Activated CD8-positive, alpha-beta T cell treated with anti-CD3 and anti-CD28 coated beads for 36 hours (primary cell): ENCODE data around the gene ANKIB1. TPM values are rescaled to one million over a fixed set of nuclear protein-coding genes. Genes with fewer than 3 reads are reported as not detected.

Experiments
- ATAC-seq: fragments of 200-7000 bp; cut with Tn5 transposase; one replicate; pipeline ENCODE4 v1.10.0; 2021; ENCODE audit warnings: mild to moderate bottlenecking, moderate library complexity
- CTCF ChIA-PET: fragments of 350-600 bp; sonication (Branson Sonifier 250); formaldehyde crosslinking; loops from one replicate; lab custom pipeline; 2021; ENCODE audit warnings: antibody characterized with exemption; lab: Charles Lee
- POLR2A ChIA-PET: fragments of 350-600 bp; sonication (Branson Sonifier 250); formaldehyde crosslinking; loops from one replicate; lab custom pipeline; 2021; ENCODE audit warnings: antibody characterized with exemption; lab: Charles Lee
- DNase-seq: peaks from one replicate; pipeline ENCODE4 v3.0.0-alpha.2; 2020
- H3K27ac Mint-ChIP-seq: one replicate; pipeline ENCODE4 v1.8.0; 2021; ENCODE audit warnings: mild to moderate bottlenecking, mixed read lengths
- H3K27me3 Mint-ChIP-seq: one replicate; pipeline ENCODE4 v1.8.0; 2021; ENCODE audit warnings: mixed read lengths
- H3K36me3 Mint-ChIP-seq: one replicate; pipeline ENCODE4 v1.8.0; 2021; ENCODE audit warnings: low read depth, mixed read lengths
- H3K4me1 Mint-ChIP-seq: one replicate; pipeline ENCODE4 v1.8.0; 2021; ENCODE audit warnings: low read depth, mixed read lengths
- H3K4me3 Mint-ChIP-seq: one replicate; pipeline ENCODE4 v1.8.0; 2021; ENCODE audit warnings: mild to moderate bottlenecking, moderate library complexity, mixed read lengths
- H3K9me3 Mint-ChIP-seq: one replicate; pipeline ENCODE4 v1.8.0; 2021; ENCODE audit warnings: mixed read lengths
- intact Hi-C: fragments of 100-400 bp; cut with micrococcal nuclease; formaldehyde crosslinking; loops from one replicate; pipeline ENCODE4 v1.10.0; 2022
- total RNA-seq, 2 experiments: library from RNA; stranded (reverse); gene quantifications; one replicate each; pipeline ENCODE4 v1.2.3, GENCODE V29; 2021
- TF ChIP-seq, protein P1 (sequence below): fragments of 200-600 bp; IDR thresholded peaks from one replicate; pipeline ENCODE4 v1.8.0; 2022; ENCODE audit warnings: antibody characterized with exemption, mild to moderate bottlenecking

Gene ANKIB1
- total RNA-seq, 2 experiments from 2014 or later: 32.3 to 34.1 TPM

DNA sequence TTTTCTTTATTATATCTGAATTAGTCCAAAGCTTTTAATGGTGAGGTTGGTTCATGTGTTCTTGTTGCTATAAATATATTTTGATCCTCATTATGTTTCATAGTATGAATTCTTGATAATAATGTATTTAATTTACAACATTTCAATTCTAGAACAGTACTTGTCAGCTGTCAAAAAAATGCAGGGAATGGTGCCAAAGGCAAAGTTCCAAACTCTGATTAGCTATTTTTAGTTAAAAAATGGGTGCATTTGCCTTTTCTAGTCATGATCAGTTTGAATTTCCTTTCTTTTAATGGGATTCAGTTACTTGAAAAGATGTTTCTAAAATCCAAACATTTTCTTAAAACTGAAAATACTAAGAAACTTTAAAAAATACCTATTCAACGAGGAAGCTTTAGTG, 49.6 kb downstream of the ANKIB1 start:
- H3K4me1 Mint-ChIP-seq: peaks cover 16% of the 10 kb centered on the region
- ATAC-seq: no peak
- no peak overlapping the region for H3K4me3 Mint-ChIP-seq
- H3K27ac Mint-ChIP-seq: no peak overlapping the region
- intact Hi-C loops: no loop called here
- H3K27me3 Mint-ChIP-seq: no peaks in the 10 kb centered on the region
- TF ChIP-seq, protein P1, sequence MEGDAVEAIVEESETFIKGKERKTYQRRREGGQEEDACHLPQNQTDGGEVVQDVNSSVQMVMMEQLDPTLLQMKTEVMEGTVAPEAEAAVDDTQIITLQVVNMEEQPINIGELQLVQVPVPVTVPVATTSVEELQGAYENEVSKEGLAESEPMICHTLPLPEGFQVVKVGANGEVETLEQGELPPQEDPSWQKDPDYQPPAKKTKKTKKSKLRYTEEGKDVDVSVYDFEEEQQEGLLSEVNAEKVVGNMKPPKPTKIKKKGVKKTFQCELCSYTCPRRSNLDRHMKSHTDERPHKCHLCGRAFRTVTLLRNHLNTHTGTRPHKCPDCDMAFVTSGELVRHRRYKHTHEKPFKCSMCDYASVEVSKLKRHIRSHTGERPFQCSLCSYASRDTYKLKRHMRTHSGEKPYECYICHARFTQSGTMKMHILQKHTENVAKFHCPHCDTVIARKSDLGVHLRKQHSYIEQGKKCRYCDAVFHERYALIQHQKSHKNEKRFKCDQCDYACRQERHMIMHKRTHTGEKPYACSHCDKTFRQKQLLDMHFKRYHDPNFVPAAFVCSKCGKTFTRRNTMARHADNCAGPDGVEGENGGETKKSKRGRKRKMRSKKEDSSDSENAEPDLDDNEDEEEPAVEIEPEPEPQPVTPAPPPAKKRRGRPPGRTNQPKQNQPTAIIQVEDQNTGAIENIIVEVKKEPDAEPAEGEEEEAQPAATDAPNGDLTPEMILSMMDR: no peak
- DNase-seq: no peak
- H3K9me3 Mint-ChIP-seq: no peaks in the 10 kb centered on the region
- peaks cover 17% of the 10 kb centered on the region for H3K36me3 Mint-ChIP-seq
- ChIA-PET CTCF (interaction anchor here (0.7 to 1.4 kb wide), 3 partner anchors 16 to 50 kb away, joined by 3 to 7 read pairs (median 4); partner anchors contain the start of genes ANKIB1 and KRIT1), POLR2A (no interaction called here)

DNA sequence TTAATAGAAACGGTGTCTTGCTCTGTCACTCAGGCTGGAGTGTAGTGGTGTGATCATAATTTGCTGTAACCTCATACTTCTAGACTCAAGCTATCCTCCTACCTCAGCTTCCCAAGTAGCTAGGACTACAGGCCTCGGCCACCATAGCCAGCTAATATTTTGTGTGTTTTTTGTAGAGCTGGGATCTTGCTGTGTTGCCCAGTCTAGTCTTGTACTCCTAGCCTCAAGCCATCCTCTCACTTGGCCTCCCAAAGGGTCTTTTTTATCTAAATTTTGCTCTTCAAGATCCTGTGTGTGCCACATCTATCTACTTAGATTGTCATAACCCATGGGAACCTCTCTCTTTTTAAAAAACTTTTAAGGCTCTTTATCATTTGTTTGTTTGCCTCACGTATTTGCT, 50.5 kb downstream of the ANKIB1 start:
- DNase-seq (no peak), ATAC-seq (no peak)
- intact Hi-C loops: no loop called here
- no peaks in the 10 kb centered on the region for H3K9me3 Mint-ChIP-seq
- H3K27ac Mint-ChIP-seq: no peak overlapping the region
- H3K4me3 Mint-ChIP-seq: no peak overlapping the region
- peaks cover 23% of the 10 kb centered on the region for H3K36me3 Mint-ChIP-seq
- CTCF ChIA-PET: interaction anchor here (0.7 to 1.4 kb wide), 3 partner anchors 17 to 51 kb away, joined by 3 to 7 read pairs (median 4); partner anchors contain the start of genes ANKIB1 and KRIT1
- H3K4me1 Mint-ChIP-seq: peaks cover 13% of the 10 kb centered on the region
- POLR2A ChIA-PET: interaction anchor here (0.9 kb wide), 1 partner anchor 15 kb away, joined by 4 read pairs; no protein-coding TSS in a partner anchor
- no peaks in the 10 kb centered on the region for H3K27me3 Mint-ChIP-seq
- TF ChIP-seq, protein P1: no peak

DNA sequence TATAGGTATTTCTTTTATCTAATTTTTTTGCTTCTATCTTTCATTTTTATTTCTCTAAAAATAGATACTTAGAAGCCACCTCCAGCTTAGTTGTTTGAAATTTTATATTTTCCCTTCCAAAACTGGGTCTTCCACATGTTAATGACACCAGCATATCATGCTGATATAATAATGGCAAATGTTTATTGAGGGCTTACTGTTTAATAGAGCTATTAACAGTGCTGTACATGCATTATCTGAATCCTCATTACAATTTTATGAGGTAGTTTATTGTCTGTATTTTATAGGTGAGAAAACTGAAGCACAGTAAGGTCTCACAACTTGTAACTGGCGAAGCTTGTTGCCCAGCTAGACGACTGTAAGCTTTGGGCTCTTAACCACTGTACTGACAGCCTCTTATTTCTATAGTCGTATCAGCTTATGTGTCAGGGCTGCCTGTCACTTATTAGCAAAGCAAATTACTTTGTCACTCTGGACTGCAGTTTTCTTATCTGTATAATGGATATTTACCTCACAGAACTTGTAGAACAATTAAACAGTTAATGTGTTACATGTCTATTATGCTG, 51.2 kb downstream of the ANKIB1 start:
- Mint-ChIP-seq H3K9me3 (no peaks in the 10 kb centered on the region), H3K27ac (no peak overlapping the region), H3K4me1 (peaks cover 10% of the 10 kb centered on the region), H3K4me3 (no peak overlapping the region), H3K36me3 (peaks cover 24% of the 10 kb centered on the region), H3K27me3 (no peaks in the 10 kb centered on the region)
- TF ChIP-seq, protein P1: no peak
- POLR2A ChIA-PET: interaction anchor here (0.9 kb wide), 1 partner anchor 16 kb away, joined by 4 read pairs; no protein-coding TSS in a partner anchor
- CTCF ChIA-PET: no interaction called here
- DNase-seq (no peak), ATAC-seq (no peak)
- intact Hi-C loops: no loop called here

DNA sequence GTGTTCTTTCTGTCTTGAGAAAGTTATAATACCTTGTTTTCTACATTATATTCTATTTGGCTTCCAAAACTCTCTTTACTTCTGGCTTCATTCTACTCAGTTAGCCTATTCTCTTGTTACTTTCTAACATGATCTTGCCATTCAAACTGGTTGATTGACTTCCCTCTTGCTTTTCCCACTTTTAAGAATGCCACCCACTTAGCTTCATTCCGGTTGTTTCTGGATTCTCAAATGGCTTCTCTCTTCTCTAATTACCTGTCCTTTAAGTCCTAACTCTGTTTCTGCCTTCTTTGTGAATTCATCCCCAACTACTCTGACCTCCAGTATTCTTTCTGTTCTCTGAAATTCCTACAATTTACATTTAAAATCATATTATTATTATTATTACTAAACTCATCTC, 52.0 kb downstream of the ANKIB1 start:
- no peak overlapping the region for H3K4me3 Mint-ChIP-seq
- no peak for DNase-seq
- TF ChIP-seq, protein P1: no peak
- CTCF ChIA-PET: no interaction called here
- peaks cover 8% of the 10 kb centered on the region for H3K4me1 Mint-ChIP-seq
- no peaks in the 10 kb centered on the region for H3K9me3 Mint-ChIP-seq
- H3K36me3 Mint-ChIP-seq: peaks cover 26% of the 10 kb centered on the region
- ATAC-seq: no peak
- H3K27ac Mint-ChIP-seq: no peak overlapping the region
- POLR2A ChIA-PET: no interaction called here
- intact Hi-C loops: no loop called here
- no peaks in the 10 kb centered on the region for H3K27me3 Mint-ChIP-seq

DNA sequence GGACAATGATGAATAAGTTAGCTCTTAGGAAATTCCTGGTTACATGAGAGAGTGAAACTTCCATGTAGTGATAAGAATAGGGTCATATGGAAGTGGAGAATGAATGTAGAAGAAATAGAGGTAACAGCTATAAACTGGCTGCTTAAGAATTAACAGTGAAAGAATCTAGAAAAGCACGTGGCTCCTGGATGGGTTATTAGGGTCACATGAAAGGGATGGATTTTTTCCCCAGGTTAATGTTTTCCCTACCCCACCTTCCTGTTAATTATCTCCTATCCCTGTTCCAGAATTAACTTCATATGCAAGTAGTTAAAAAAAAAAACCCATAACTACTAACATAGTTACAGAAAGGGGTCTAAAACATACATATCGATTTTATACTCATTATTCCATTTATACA, 58.0 kb downstream of the ANKIB1 start:
- ChIA-PET CTCF (no interaction called here), POLR2A (no interaction called here)
- Mint-ChIP-seq H3K4me3 (no peak overlapping the region), H3K36me3 (peaks cover 21% of the 10 kb centered on the region), H3K4me1 (no peaks in the 10 kb centered on the region), H3K27me3 (no peaks in the 10 kb centered on the region), H3K9me3 (no peaks in the 10 kb centered on the region), H3K27ac (no peak overlapping the region)
- DNase-seq (no peak), ATAC-seq (no peak)
- intact Hi-C loops: no loop called here
- TF ChIP-seq, protein P1: no peak
